C1 segment of cervical spinal cord (tissue), 14 donors: ENCODE measurements around the gene DNASE2.
"Not testable (repeated sequence)": the region's sequence is repeated elsewhere in the genome, so short reads cannot be mapped to it uniquely, and the experiment has no call there.

ENCODE experiments used
- DNase-seq, 14 donors: peaks; one replicate each; lab custom pipeline; 2025; lab: John Stamatoyannopoulos, UW

DNASE2 gene

GRCh38 chr19:12864721-12865715, 16.2 kb downstream of the DNASE2 start:
- no peak for DNase-seq

DNA sequence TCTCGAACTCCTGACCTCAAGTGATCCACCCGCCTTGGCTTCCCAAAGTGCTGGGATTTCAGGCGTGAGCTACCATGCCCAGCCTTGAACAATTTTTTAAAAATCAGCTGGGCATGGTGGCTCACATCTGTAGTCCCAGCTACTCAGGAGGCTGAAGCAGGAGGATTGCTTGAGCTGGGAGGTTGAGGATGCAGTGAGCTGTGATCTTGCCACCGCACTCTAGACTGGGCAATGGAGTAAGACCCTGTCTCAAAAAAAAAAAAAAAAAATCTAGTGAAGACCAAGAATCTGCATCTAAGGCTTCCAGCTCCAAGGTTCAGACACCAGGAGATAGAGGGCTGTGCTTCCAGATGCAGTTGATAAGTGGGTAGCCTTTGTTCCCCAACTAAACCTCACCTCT, 17.1 kb downstream of the DNASE2 start:
- DNase-seq: no peak

DNA sequence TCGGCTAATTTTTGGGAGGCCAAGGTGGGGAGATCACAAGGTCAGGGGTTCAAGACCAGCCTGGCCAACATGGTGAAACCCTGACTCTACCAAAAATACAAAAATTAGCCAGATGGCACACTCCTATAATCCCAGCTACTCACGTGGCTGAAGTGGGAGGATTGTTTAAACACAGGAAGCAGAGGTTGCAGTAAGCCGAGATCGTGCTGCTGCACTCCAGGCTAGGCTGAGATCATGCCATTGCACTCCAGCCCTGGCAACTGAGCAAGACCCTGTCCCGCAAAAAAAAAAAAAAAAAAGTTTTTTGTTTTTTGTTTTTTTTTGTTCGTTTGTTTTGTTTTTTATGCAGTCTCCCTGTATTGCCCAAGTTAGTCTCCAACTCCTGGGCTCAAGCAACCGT, 21.7 kb downstream of the DNASE2 start:
- DNase-seq: no peak

- DNase-seq: no peak
Observed at GRCh38 chr19:12858041-12858928, 23.0 kb downstream of the DNASE2 start.

- DNase-seq: no peak
Observed at GRCh38 chr19:12856653-12857052, 24.6 kb downstream of the DNASE2 start.

- peak; percentile 6 to 87 (median 56) for DNase-seq
Observed at GRCh38 chr19:12847159-12848139, 33.8 kb downstream of the DNASE2 start.

- not testable (repeated sequence) for DNase-seq
Observed at GRCh38 chr19:12846613-12847012, 34.6 kb downstream of the DNASE2 start.

- DNase-seq: no peak
Observed at GRCh38 chr19:12843999-12844732, 37.1 kb downstream of the DNASE2 start.

DNA sequence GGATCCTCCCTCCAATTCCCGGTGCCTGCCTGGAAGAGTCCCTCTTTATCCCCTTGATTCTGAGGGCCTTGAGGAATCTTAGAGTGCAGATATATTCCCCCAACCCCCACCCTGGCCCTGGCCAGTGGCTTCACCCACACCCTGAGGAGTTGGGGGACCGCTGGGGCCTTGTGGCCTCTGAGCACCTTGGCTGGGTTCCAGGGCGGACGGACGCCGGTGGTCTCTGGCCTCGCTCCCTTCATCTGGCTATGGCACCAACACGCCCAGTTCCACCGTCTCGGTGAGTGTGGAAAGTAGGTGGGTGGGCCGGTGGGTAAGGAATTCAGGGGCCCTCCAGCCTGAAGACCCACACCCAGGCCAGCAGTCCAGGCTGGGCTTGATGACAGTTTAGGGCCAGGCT, 37.9 kb downstream of the DNASE2 start:
- DNase-seq: no peak

DNA sequence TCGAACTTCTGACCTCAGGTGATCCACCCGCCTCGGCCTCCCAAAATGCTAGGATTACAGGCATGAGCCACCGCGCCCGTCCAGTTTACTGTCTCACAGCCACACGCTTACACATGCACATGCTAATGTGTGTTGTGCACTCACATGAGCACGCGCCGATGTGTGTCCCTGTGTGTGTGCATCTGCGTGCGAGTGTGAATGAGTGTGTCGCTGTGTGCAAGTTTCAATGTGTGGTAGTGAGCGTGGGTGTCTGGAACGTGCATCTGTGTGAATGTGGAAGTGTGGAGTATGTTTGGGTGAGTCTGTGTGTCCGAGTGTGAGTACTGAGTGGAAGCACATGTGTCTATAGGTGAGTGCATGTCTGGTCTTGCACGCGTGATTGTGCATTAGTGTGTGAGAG, 38.7 kb downstream of the DNASE2 start:
- no peak for DNase-seq

DNA sequence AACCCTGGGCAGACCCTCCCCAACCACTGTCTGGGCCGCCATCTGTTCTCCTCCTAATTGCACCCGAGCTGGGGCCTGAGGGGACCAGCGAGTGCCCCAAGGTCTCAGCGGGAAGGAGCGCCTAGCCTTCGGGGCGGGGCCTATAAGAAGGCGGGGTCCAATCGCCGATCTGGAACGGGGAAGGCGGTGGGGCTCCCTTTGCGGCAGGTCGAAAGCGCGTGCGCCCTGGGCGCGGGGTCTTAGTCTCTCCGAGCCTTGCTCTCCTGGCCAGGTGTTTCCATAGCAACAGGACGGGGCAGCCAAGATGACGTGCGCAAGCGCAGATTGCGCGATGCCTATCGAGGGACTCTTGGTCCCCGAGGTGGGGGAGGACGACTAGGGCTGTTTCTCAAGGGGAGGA, 40.2 kb downstream of the DNASE2 start:
- DNase-seq: peak in 2 of 14 donors; percentile 18 to 70

GRCh38 chr19:12840091-12841079, 40.9 kb downstream of the DNASE2 start:
- peak in 1 of 14 donors; percentile 83 for DNase-seq

DNA sequence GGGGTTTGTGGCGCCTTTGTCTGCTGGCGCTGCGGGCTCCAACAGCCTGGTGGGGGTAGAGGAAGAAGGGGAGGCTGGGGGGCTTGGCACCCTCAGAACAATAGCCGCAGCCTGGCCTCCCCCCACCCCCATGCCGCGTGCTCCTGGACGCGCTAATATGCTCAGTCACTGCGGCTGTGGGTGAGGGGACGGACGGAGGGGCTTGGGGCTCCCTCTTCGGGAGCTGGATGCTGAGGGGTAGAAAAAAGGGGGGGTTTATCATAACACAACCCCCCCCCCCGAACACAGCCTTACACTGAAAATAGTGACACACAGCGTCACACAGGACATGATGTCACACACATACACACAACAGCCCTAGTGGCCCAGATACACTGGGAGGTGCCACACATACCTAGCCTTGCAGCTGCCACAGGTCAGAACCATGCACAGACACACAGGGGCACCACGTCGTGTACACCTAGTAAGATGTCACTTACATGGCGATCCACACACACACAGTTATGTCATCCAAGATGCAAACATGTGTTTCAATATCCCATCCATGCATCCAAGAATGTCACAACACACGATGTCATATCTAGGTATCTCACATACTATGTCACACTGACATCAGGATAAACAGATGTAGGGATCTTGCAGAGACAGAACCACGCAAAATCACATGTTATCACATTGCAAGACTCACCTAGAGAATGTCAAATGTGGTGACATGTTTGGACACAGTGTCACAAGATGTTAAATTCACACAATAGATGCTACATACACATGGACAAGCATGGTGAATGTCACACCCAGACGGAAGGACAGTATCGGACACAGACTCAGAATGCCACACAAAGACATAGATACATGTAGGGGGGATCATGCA, 42.1 kb downstream of the DNASE2 start:
- peak in 1 of 14 donors; percentile 49 for DNase-seq

GRCh38 chr19:12838182-12838885, 42.9 kb downstream of the DNASE2 start, which contains the start of gene MAST1:
Gene MAST1, plus strand, starts transcription at chr19:12838515. Its CDS starts 58 bp downstream, at chr19:12838573.
- peak in 2 of 14 donors; percentile 32 to 38 for DNase-seq

GRCh38 chr19:12837225-12837624, 44.0 kb downstream of the DNASE2 start:
- DNase-seq: no peak

DNA sequence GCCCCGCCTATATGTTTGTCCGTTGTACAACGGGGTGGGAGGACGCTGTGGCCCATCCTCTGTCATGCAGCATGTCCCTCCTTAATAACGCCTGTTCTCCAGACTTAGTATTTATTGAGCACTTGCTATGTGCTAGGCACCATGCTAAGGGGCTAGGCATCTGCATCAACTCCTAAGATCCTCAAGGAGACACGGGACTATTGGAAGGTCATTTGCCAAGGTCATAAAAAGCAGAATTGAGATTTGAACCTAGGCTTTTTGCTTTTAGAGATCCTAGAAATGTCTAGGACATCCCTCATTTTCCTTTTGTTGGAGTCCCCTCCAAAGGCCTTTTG, 44.8 kb downstream of the DNASE2 start:
- DNase-seq: no peak
